ENCODE results near the gene FAM47E.
A peak's percentile ranks its signal among the peaks of the same experiment; 100 is the strongest.
"Not testable (repeated sequence)": the region's sequence is repeated elsewhere in the genome, so short reads cannot be mapped to it uniquely, and the experiment has no call there.

Gene FAM47E

DNA sequence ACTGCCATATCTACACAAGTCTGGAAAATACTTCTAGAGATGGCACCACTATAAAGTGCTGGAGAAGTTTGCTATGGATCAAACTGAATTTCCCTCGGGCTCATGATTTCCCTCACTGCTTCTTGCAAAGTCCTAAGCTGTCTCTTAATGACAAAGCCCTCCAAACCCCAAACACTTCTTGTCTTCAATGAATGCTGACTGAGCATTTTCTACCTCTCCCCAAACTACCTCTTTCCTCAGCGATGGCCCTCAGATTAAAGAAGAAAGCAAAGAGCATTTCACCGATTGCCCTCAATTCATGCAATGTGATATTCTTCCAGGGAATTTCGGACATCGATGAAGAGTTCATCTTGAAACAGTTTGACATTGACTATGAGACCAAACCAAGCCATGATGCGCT is 19.7 kb downstream of the FAM47E start:
- DNase-seq, result no peak

GRCh38 chr4:76272073-76272472 is 20.6 kb downstream of the FAM47E start:
- DNase-seq, result no peak

- DNase-seq, result no peak
These were observed 21.1 kb downstream of the FAM47E start for GRCh38 chr4:76272582-76272981.

DNA sequence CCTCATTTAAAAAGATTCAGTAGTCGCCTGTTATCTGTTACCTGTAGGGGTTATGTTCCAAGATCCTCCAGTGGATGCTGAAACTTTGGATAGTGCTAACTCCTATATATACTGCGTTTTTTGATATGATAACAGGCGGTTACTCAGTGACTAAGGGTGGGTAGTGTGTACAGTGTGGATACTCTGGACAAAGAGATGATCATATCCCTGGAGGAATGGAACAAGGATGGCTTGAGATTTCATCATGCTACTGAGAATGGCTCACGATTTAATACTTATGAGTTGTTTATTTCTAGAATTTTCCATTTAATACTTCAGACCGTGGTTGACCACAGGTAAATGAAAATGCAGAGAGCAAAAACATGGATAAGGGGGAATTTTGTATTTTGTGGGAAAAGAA is 21.5 kb downstream of the FAM47E start:
- no peak for DNase-seq

- no peak for DNase-seq
These were observed 24.1 kb downstream of the FAM47E start for GRCh38 chr4:76275486-76276124.

GRCh38 chr4:76276813-76277212 is 25.3 kb downstream of the FAM47E start:
- DNase-seq, result no peak

DNA sequence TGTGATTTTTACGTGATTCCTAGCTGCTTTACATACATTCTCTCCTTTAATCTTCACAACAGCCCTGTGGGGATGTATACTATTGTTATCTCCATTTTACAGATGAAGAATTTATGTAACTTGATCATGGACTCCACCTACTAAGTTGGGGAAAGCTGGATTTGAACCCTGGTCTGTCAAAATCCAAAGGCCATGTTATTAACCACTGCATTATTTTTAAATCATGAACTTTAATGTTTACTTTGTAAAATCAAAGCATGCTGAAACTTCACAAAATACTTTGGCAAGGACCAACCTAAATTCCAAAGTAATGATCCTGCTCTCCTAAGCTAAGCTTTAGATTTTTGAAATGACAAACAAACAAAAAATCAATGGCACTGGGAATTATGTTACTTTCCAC is 26.1 kb downstream of the FAM47E start:
- DNase-seq, result no peak

- no peak for DNase-seq
These were observed 27.1 kb downstream of the FAM47E start for GRCh38 chr4:76278583-76278982.

DNA sequence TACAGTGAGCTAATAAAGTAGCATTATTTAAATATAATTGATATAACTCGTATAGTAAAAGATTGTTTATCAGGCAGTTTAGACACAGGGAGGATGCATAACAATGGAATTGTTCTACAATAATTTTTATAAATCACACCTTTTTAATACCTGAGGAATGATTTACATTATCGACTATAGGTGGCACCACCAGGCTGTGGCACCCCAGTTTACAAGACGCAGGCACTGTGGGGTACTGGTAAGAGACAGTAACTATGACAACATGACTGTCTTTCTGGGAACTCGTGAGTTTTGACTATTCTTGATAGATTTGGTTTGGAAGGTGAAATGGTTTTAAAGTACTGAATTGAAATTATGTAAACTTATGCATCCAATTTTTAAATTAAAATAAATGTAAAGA is 27.9 kb downstream of the FAM47E start:
- DNase-seq, result peak; percentile 35

DNA sequence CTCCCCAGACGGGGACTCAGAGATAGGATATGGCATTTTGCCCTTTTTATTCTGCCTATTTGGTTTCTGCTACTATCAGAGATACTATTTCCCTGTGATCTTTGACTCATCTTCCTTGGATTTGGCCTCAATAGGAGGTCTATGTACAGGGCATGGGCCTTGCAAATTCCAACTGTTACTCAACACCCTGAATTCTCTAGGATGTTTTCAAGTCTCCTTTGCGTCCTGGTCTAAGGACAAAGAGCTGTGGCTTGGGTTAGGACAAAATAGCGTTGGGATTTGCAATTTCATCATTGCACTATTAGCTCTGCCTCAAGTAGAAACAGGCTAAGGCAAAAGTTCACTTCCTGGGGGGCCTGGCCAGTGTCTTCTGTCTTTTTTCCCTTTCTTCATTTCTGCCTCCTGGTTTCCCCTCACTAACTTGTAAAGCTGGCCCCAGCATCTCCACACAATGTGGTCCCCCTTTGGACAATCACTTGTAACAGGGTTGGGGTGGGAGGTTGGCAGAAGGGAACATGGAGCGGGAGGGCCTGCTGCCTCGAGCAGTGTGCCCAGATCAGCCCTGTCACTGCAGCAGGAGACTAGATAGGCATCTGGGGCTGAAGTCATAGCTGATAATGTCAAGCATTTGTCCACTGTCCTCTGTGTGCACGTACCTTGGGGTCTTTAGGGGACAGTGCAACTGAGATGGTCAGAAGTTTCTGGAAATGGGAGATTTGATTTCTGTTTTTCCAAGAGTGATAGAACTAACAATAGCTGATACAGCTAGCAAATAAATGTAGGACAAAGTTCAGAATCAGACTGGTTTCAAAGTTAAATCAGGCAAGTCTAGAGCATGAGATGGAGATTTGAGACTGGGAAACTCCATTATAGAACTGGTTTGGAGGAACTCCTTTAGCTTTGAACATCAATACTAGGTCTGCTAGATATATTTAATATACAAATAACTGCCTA is 29.2 kb downstream of the FAM47E start:
- no peak for DNase-seq

DNA sequence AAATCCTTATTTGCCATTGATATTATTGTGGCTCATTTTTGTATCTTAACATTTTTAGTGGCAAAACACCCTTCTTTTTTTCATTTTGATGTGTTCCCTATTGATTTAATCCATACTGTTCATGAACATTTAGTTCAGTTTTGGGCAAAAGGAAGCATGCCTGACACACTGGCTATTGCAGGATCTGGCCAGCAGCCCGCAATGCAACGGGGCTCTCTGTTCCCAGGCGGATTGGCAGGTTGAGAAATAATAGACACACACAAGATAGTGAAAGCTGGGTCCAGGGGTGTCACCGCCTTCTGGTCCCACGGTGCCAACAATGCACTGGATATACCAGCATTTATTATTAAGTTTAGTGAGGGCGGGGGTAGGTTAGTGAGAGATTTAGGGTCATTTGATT is 30.1 kb downstream of the FAM47E start:
- DNase-seq, result not testable (repeated sequence)

- DNase-seq, result no peak
These were observed 31.6 kb downstream of the FAM47E start for GRCh38 chr4:76282941-76283689.

DNA sequence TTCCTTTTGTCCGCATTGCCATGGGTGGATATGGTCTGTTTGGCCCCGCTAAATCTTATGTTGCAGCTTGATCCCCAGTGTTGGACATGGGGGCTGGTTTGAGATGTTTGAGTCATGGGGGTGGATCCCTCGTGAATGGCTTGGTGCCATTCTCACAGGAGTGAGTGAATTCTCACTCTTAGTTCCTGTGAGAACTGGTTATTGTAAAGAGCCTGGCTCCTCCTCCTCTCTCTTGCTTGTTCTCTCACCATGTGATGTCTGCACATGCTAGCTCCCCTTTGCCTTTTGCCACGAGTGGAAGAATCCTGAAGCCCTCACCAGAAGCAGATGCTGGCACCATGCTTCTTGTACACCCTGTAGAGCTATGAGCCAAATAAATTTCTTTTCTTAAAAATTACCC is 32.4 kb downstream of the FAM47E start:
- no peak for DNase-seq

DNA sequence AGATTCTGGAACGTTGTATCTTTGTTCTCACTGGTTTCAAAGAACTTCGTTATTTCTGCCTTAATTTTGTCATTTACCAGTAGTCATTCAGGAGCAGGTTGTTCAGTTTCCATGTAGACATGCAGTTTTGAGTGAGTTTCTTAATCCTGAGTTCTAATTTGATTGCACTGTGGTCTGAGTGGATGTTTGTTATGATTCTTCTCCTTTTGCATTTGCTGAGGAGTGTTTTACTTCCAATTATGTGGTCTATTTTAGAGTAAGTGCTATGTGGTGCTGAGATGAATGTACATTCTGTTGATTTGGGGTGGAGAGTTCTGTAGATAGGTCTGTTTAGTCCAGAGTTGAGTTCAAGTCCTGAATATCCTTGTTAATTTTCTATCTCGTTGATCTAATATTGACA is 36.3 kb downstream of the FAM47E start:
- DNase-seq, result not testable (repeated sequence)

GRCh38 chr4:76292730-76293129 is 41.2 kb downstream of the FAM47E start:
- DNase-seq, result no peak

DNA sequence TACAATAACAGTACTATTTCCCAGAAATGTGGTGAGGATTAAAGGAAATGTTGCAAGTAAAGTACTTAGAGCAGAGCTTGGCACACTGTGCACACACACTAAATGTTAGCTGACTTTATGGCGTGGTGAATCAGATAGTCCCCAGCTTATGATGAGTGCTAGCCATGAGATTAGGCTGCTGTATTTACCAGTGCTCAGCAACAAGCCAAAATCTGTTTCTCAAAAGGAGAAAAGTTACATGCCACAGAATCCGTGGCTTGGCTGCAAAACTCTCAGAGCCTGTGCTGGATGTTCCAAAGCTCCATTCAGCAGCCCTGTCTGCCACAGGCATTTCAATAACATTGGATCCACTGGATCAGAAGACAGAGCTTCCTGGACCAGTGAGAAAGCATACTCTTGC is 42.3 kb downstream of the FAM47E start:
- no peak for DNase-seq

DNA sequence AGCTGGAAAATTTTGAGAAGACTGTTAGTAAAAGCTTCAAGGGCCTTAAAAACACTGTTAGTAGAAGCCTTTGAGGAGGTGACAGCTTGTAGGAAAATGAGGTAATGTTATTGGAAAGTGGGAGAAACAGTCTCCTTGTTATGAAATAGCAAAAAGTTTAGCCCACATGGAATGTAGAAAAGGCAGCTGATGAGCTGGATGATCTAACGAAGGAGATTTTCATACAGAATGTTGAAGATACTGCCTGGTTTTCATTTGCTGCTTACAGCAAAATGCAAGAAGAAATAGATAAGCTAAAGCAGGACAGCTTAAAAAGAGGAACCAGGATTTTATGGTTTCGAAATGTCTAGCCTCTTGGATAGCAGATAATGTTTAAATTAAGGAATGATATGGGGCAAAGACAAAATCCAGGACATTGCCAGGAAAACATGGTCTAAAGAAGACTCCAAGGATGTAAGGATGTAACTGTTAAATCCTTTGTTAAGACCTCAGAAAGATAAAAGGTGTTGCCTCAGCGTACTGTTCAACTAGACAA is 44.8 kb downstream of the FAM47E start:
- no peak for DNase-seq

- DNase-seq, result no peak
These were observed 46.7 kb downstream of the FAM47E start for GRCh38 chr4:76298227-76298626.

DNA sequence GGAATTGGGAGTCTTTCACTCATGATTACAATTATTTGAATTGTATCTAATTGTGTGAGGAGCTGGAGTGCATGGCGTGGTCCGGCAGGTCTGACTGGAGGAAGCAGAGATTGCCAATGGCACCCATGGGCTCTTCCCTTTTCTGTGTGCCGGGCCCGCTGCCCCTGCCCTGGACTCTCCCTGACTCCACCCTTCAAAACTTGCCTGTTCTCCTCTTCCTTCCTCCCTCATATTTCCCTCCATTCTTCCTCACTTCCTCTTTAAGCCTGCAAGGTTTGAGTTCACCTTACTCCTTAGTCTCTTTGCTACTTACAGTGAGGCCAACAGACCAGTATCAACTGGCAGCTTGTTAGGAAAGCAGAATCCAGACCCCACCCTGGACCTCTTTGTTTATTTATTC is 48.5 kb downstream of the FAM47E start:
- no peak for DNase-seq

DNA sequence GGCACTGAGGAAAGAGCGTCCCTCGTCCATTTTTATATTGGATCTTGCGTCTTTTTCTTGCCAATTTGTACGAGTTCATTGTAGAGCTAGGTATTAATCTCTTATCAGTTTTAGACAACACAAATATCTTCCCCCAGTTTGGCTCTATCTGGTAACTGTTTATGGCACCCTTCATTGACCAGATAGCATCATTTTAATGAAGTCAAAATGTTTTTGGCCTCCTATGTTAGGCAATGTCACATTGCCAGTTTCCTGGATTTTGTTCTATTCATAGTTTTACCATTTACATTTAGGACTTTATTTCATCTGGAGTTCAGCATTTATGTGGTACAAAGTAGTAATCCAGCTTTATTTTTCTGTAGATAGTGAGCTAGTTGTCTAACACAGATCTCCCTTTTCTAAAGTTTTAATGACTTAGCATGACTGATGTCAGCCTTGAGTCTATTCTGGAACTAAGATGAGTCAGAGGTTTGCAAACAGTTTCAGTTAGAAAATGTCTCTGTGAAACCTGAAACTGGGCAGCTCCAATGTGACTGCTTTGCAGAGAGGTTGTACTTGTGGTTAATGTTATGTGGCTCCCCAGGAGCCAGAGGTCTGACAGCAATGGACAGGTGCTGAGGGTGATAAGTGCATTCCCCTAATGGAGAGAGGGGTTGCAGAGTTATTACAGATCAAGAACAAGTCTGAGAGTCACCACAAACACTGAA is 49.7 kb downstream of the FAM47E start:
- peak; percentile 52 for DNase-seq

- no peak for DNase-seq
These were observed 50.2 kb downstream of the FAM47E start for GRCh38 chr4:76301775-76302162.

- DNase-seq, result no peak
These were observed 51.4 kb downstream of the FAM47E start for GRCh38 chr4:76302826-76303438.

Data from stimulated activated CD4-positive, alpha-beta T cell treated with anti-CD3 and anti-CD28 coated beads, Interleukin-15, amount 100 ng/mL, for 24 hours (primary cell).